8988T (cell line): ENCODE measurements around the gene FOXK2.

Experiments
- DNase-seq: peaks from one replicate; pipeline ENCODE4 v3.0.0; 2011

The FOXK2 gene

GRCh38 chr17:82611140-82612058 lies 91.9 kb downstream of the FOXK2 start:
- no peak for DNase-seq

- DNase-seq = no peak
These were observed 94.0 kb downstream of the FOXK2 start for GRCh38 chr17:82613283-82614094.

- no peak for DNase-seq
These were observed 94.6 kb downstream of the FOXK2 start for GRCh38 chr17:82614095-82614631.

GRCh38 chr17:82615084-82616020 lies 95.8 kb downstream of the FOXK2 start:
- DNase-seq = no peak

- no peak for DNase-seq
These were observed 96.6 kb downstream of the FOXK2 start for GRCh38 chr17:82616021-82616711.

GRCh38 chr17:82619211-82619610 lies 99.7 kb downstream of the FOXK2 start:
- DNase-seq = no peak

- DNase-seq = no peak
These were observed 100.1 kb downstream of the FOXK2 start for GRCh38 chr17:82619641-82620040.

- no peak for DNase-seq
These were observed 104.2 kb downstream of the FOXK2 start for GRCh38 chr17:82623707-82624106.

- no peak for DNase-seq
These were observed 107.9 kb downstream of the FOXK2 start for GRCh38 chr17:82627405-82627804.

GRCh38 chr17:82629748-82630147 lies 110.2 kb downstream of the FOXK2 start:
- DNase-seq = no peak

- DNase-seq = no peak
These were observed 110.7 kb downstream of the FOXK2 start for GRCh38 chr17:82630212-82630611.

- no peak for DNase-seq
These were observed 112.0 kb downstream of the FOXK2 start for GRCh38 chr17:82631544-82631943.

GRCh38 chr17:82632451-82632850 lies 112.9 kb downstream of the FOXK2 start:
- DNase-seq = no peak

- no peak for DNase-seq
These were observed 113.8 kb downstream of the FOXK2 start for GRCh38 chr17:82633343-82633742.

GRCh38 chr17:82636626-82637598 lies 117.4 kb downstream of the FOXK2 start:
- no peak for DNase-seq

- no peak for DNase-seq
These were observed 118.7 kb downstream of the FOXK2 start for GRCh38 chr17:82638183-82638773.

GRCh38 chr17:82639628-82640027 lies 120.1 kb downstream of the FOXK2 start:
- no peak for DNase-seq

GRCh38 chr17:82640036-82640435 lies 120.5 kb downstream of the FOXK2 start:
- DNase-seq = no peak

GRCh38 chr17:82642022-82642421 lies 122.5 kb downstream of the FOXK2 start:
- DNase-seq = no peak

- DNase-seq = no peak
These were observed 124.6 kb downstream of the FOXK2 start for GRCh38 chr17:82644148-82644547.
